K562 (cell line): Measurements from ENCODE around the gene KIF5A. TPM values are rescaled to one million over a fixed set of nuclear protein-coding genes. Genes with fewer than 3 reads are reported as not detected.

Experiments
- ATAC-seq: fragments of 200-7000 bp; cut with Tn5 transposase; 3 replicates; pipeline ENCODE4 v1.9.1; 2020; ENCODE audit warnings: moderate library complexity
- BruUV-seq: library from RNA; stranded (reverse); fragments of 400-500 nt; replicated peaks from 2 replicates; lab custom pipeline; 2021; lab: Mats Ljungman, UMichigan
- CTCF ChIA-PET: fragments of 300-600 bp; formaldehyde crosslinking; extraction: SDS; loops from one replicate; lab custom pipeline; 2021; ENCODE audit warnings: low intra/inter-chr PET ratio; lab: Yijun Ruan, JAX
- POLR2A ChIA-PET: fragments of 300-600, 350-650 bp; sonication (Branson Sonifier 250); formaldehyde crosslinking; extraction: SDS; loops from one replicate; lab custom pipeline; 2021; ENCODE audit warnings: antibody characterized with exemption, inconsistent platforms; lab: Yijun Ruan, JAX
- DNase-seq, 4 experiments: peaks; one replicate each; pipeline versions ENCODE4 v3.0.0 to v3.0.0-alpha.2; 2011 to 2018; ENCODE audit warnings: low spot score in 3 of 4, mixed read lengths in 3 of 4; ENCODE audit errors: extremely low read depth in 1 of 4
- FAIRE-seq: peaks from 2 replicates; lab custom pipeline; 2011; peaks lifted over from hg19 to GRCh38; lab: Jason Lieb, UNC
- H2AFZ ChIP-seq: 2 replicates; pipeline ENCODE4 v1.6.0; 2011; ENCODE audit warnings: low read depth, low read length, control low read depth, inconsistent platforms
- H3K27ac ChIP-seq: fragments of 200-600 bp; 3 replicates; pipeline ENCODE4 v1.8.0; 2011; ENCODE audit warnings: low read depth, mild to moderate bottlenecking, control low read depth, inconsistent platforms, low read length, moderate library complexity, mixed read lengths; ENCODE audit errors: extremely low read depth
- H3K27me3 ChIP-seq, 2 experiments: fragments of 300-600 bp in 1 of 2; 2 replicates in 1 of 2; 3 replicates in 1 of 2; pipeline versions ENCODE4 v1.6.0 to v1.8.0; 2011; ENCODE audit warnings: inconsistent platforms in 2 of 2, low read length in 2 of 2, mild to moderate bottlenecking in 1 of 2, mixed read lengths in 1 of 2, moderate library complexity in 1 of 2; ENCODE audit not compliant: control insufficient read depth in 2 of 2, insufficient read depth in 2 of 2
- H3K36me3 ChIP-seq: fragments of 300-600 bp; 3 replicates; pipeline ENCODE4 v1.8.0; 2011; ENCODE audit warnings: mild to moderate bottlenecking, low read length, inconsistent platforms; ENCODE audit not compliant: control insufficient read depth, insufficient read depth
- H3K4me1 ChIP-seq, 2 experiments: fragments of 200-600 bp in 1 of 2; replicated peaks in 1 of 2; 2 replicates in 1 of 2; 3 replicates in 1 of 2; pipeline versions ENCODE4 v1.5.1 to v1.8.0; 2011; ENCODE audit warnings: inconsistent platforms in 2 of 2, low read length in 2 of 2, mild to moderate bottlenecking in 1 of 2, mixed read lengths in 1 of 2, moderate library complexity in 1 of 2; ENCODE audit not compliant: control insufficient read depth in 2 of 2, insufficient read depth in 2 of 2
- H3K4me2 ChIP-seq: 2 replicates; pipeline ENCODE4 v1.6.1; 2011; ENCODE audit warnings: low read length, control low read depth, inconsistent platforms, mixed read lengths; ENCODE audit not compliant: insufficient read depth
- H3K4me3 ChIP-seq: fragments of 200-600 bp; sonication (generic), shearing (Covaris generic); 2 replicates; pipeline ENCODE4 v1.5.1; 2016; ENCODE audit warnings: control low read depth, inconsistent platforms
- H3K79me2 ChIP-seq: fragments of 200-600 bp; 3 replicates; pipeline ENCODE4 v1.8.0; 2011; ENCODE audit warnings: low read length, inconsistent platforms; ENCODE audit not compliant: control insufficient read depth, insufficient read depth
- H3K9ac ChIP-seq, 2 experiments: 2 replicates each; pipeline versions ENCODE4 v1.6.0 to v1.6.1; 2011; ENCODE audit warnings: low read depth in 2 of 2, low read length in 2 of 2, control low read depth in 1 of 2, inconsistent platforms in 1 of 2, mild to moderate bottlenecking in 1 of 2, mixed read lengths in 1 of 2; ENCODE audit not compliant: insufficient read depth in 1 of 2
- H3K9me1 ChIP-seq: one replicate; pipeline ENCODE4 v1.6.0; 2011; ENCODE audit warnings: inconsistent platforms, mild to moderate bottlenecking, low read length, moderate library complexity; ENCODE audit not compliant: control insufficient read depth, insufficient read depth
- H3K9me3 ChIP-seq: replicated peaks from 2 replicates; pipeline ENCODE4 v1.5.1; 2011; ENCODE audit warnings: low read depth, low read length, inconsistent platforms; ENCODE audit not compliant: control insufficient read depth, insufficient read depth
- H4K20me1 ChIP-seq: replicated peaks from 2 replicates; pipeline ENCODE4 v1.6.1; 2011; ENCODE audit warnings: low read length, inconsistent platforms, mixed read lengths; ENCODE audit not compliant: control insufficient read depth, insufficient read depth
- BCOR ChIP-seq: fragments of 450-650 bp; IDR thresholded peaks from 2 replicates; pipeline ENCODE4 v1.6.1; 2016
- CC2D1A ChIP-seq: fragments of 450-650 bp; IDR thresholded peaks from 2 replicates; pipeline ENCODE4 v1.6.1; 2017; ENCODE audit warnings: mild to moderate bottlenecking
- IFI16 ChIP-seq: fragments of 250-450 bp; sonication (Bioruptor Pico); IDR thresholded peaks from 2 replicates; pipeline ENCODE4 v2.1.2; 2022; ENCODE audit warnings: mild to moderate bottlenecking, inconsistent platforms
- ILK ChIP-seq: fragments of 450-650 bp; IDR thresholded peaks from 2 replicates; pipeline ENCODE4 v1.6.1; 2016; ENCODE audit warnings: missing genetic modification characterization, low read depth, mild to moderate bottlenecking, missing compliant biosample characterization, moderate library complexity, borderline replicate concordance
- MLX ChIP-seq, 2 experiments: fragments of 450-650 bp in 1 of 2; sonication (generic) in 1 of 2; formaldehyde crosslinking; conservative IDR thresholded peaks; 2 replicates each; pipeline versions ENCODE4 v1.4.0 to v1.8.1; 2020 to 2022; ENCODE audit warnings: mild to moderate bottlenecking in 1 of 2, missing genetic modification reagents in 1 of 2
- PCBP1 ChIP-seq: fragments of 200-400 bp; formaldehyde crosslinking; IDR thresholded peaks from 2 replicates; pipeline ENCODE4 v1.6.1; 2018; ENCODE audit warnings: mild to moderate bottlenecking, low read depth, low read length; ENCODE audit not compliant: poor library complexity, severe bottlenecking
- RBM14 ChIP-seq: fragments of 200-400 bp; formaldehyde crosslinking; IDR thresholded peaks from 2 replicates; pipeline ENCODE4 v1.6.1; 2018; ENCODE audit warnings: low read depth, mild to moderate bottlenecking, low read length, moderate library complexity, borderline replicate concordance; ENCODE audit not compliant: insufficient read depth
- SAFB2 ChIP-seq: fragments of 200-400 bp; formaldehyde crosslinking; IDR thresholded peaks from 2 replicates; pipeline ENCODE4 v1.6.1; 2018; ENCODE audit warnings: borderline replicate concordance, low read length, low read depth, moderate library complexity; ENCODE audit not compliant: severe bottlenecking
- SOX6 ChIP-seq: fragments of 450-650 bp; IDR thresholded peaks from 2 replicates; pipeline ENCODE4 v1.6.1; 2014; ENCODE audit warnings: mild to moderate bottlenecking
- TEAD4 ChIP-seq, 2 experiments: sonication (generic) in 1 of 2; formaldehyde crosslinking in 1 of 2; IDR thresholded peaks; 2 replicates each; pipeline versions ENCODE4 v1.6.1 to v1.8.0; 2012 to 2022; ENCODE audit warnings: borderline replicate concordance in 1 of 2, inconsistent platforms in 1 of 2, low read length in 1 of 2, mild to moderate bottlenecking in 1 of 2, missing genetic modification reagents in 1 of 2
- TFAP4 ChIP-seq: sonication (generic); formaldehyde crosslinking; IDR thresholded peaks from 2 replicates; pipeline ENCODE4 v1.8.0; 2022; ENCODE audit warnings: missing genetic modification reagents, mild to moderate bottlenecking, moderate library complexity, borderline replicate concordance
- ZC3H8 ChIP-seq: fragments of 450-650 bp; IDR thresholded peaks from 2 replicates; pipeline ENCODE4 v1.6.1; 2017
- ZFP91 ChIP-seq: sonication (generic); formaldehyde crosslinking; IDR thresholded peaks from 2 replicates; pipeline ENCODE4 v1.8.0; 2022; ENCODE audit warnings: mild to moderate bottlenecking, missing genetic modification reagents
- WGBS: fragments of 100-300 bp; shearing (Covaris generic); methylation state at CpG from one replicate; pipeline ENCODE4 v1.1.6; 2016; ENCODE audit warnings: low coverage, mixed read lengths; ENCODE audit not compliant: insufficient coverage; ENCODE audit errors: missing lambda C conversion rate; 5-methylcytosine and 5-hydroxymethylcytosine counted together
- in situ Hi-C: fragments of 300-500 bp; cut with MboI; formaldehyde crosslinking; loops from 4 replicates; pipeline ENCODE4 v1.15.0; 2018; ENCODE audit warnings: inconsistent platforms, mixed read lengths
- intact Hi-C: fragments of 100-400 bp; cut with micrococcal nuclease; formaldehyde crosslinking; loops from 2 replicates; pipeline ENCODE4 v1.14.2; 2022
- polyA plus RNA-seq, 8 experiments: library from polyadenylated mRNA; depleted of rRNA in 4 of 8; stranded (reverse) in 5 of 8; unstranded in 3 of 8; fragments of >200 nt; fragmentation: Nextera tagmentation in 2 of 8; fragmentation: Illumina TruSeq in 1 of 8; extraction: Ambion mirVana in 2 of 8; extraction: Trizol in 1 of 8; gene quantifications; 2 replicates each; pipeline versions ENCODE4 v1.2.1 to v1.2.3, GENCODE V29; 2011 to 2014; ENCODE audit warnings: inconsistent platforms in 1 of 8, missing spikeins in 1 of 8
- total RNA-seq, 7 experiments: library from RNA; depleted of rRNA in 6 of 7; stranded (reverse); fragments of >200 nt in 6 of 7; fragmentation: Illumina TruSeq in 2 of 7; extraction: Trizol in 2 of 7; gene quantifications; 2 replicates each; pipeline versions ENCODE4 v1.2.1 to v1.2.3, GENCODE V29; 2011 to 2021; ENCODE audit warnings: low replicate concordance in 1 of 7

The KIF5A gene
- total and polyA plus RNA-seq, 9 of the 15 experiments (the other 6 are each of a cell fraction or from before 2014, with no cell fraction given), result 3.4 to 17.7 (median 8.0) TPM

- TF ChIP-seq PCBP1 (no peak), SAFB2 (no peak)
Measured at GRCh38 chr12:57584690-57585089, 34.8 kb downstream of the KIF5A start (continued).

- intact Hi-C loops, result no loop called here
- H3K4me2 ChIP-seq, result no peak overlapping the region
- H3K9me1 ChIP-seq, result no peaks in the 10 kb centered on the region
- H3K4me1 ChIP-seq, result peaks cover 5 to 7% of the 10 kb centered on the region in 2 experiments
- POLR2A ChIA-PET, result interaction anchor here (0.6 to 1.1 kb wide), 4 partner anchors 13 to 214 kb away, joined by 3 to 6 read pairs (median 4); partner anchors contain the start of gene DDIT3
- H3K27me3 ChIP-seq, result no peaks in the 10 kb centered on the region
- no peak overlapping the region for H3K4me3 ChIP-seq
- peaks cover 3% of the 10 kb centered on the region; the same call in 1 of the 2 replicates for H4K20me1 ChIP-seq
- in situ Hi-C loops, result no loop called here
- BruUV-seq, result no TSS peak
- H3K27ac ChIP-seq, result no peak overlapping the region
- CTCF ChIA-PET, result no interaction called here
- FAIRE-seq (no peak), DNase-seq (no peak), ATAC-seq (no peak)
- H3K36me3 ChIP-seq, result peaks cover 50% of the 10 kb centered on the region; the same call in 2 of the 3 replicates
- 67% methylated on average over 2 of the region's 2 CpGs for WGBS
- no peaks in the 10 kb centered on the region for H3K79me2 ChIP-seq
- no peak overlapping the region; a peak in 1 of 4 replicates for H3K9ac ChIP-seq
- H2AFZ ChIP-seq, result no peak overlapping the region
- no peaks in the 10 kb centered on the region for H3K9me3 ChIP-seq
- TF ChIP-seq RBM14 (no peak), ILK (tag) (no peak), CC2D1A (no peak), MLX (CRISPR knock-in tag; conservative IDR thresholded peaks at IDR 0.05) (no peak), IFI16 (CRISPR knock-in tag) (no peak), BCOR (no peak), ZFP91 (CRISPR knock-in tag) (no peak), SOX6 (no peak), TFAP4 (CRISPR knock-in tag) (no peak), ZC3H8 (no peak), TEAD4 (IDR thresholded peaks at IDR 0.05; ENCODE audit: low read length) (no peak), TEAD4 (CRISPR knock-in tag; IDR thresholded peaks at IDR 0.05; ENCODE audit: borderline replicate concordance) (no peak)
Measured at GRCh38 chr12:57585156-57585555, 35.3 kb downstream of the KIF5A start.
